A673 (cell line): ENCODE measurements around the gene GBE1. TPM values are rescaled to one million over a fixed set of nuclear protein-coding genes. Genes with fewer than 3 reads are reported as not detected.

Experiments
- BruUV-seq: library from RNA; stranded (reverse); fragments of 400-500 nt; replicated peaks from 2 replicates; lab custom pipeline; 2021; lab: Mats Ljungman, UMichigan
- CTCF ChIA-PET: fragments of 300-600 bp; sonication (Branson Sonifier 250); formaldehyde crosslinking; loops from one replicate; lab custom pipeline; 2022; ENCODE audit warnings: antibody characterized with exemption; lab: Charles Lee
- POLR2A ChIA-PET: fragments of 300-600 bp; sonication (Branson Sonifier 250); formaldehyde crosslinking; loops from one replicate; lab custom pipeline; 2022; ENCODE audit warnings: antibody characterized with exemption; ENCODE audit not compliant: low non-redundant PET; lab: Charles Lee
- DNase-seq: peaks from one replicate; pipeline ENCODE4 v3.0.0-alpha.2; 2015; ENCODE audit warnings: low spot score
- H3K27ac ChIP-seq: fragments of 200-600 bp; sonication (generic); 2 replicates; pipeline ENCODE4 v1.5.1; 2016; ENCODE audit warnings: mixed run types, low read depth, mild to moderate bottlenecking, mixed read lengths, antibody characterized with exemption, low read length; ENCODE audit not compliant: poor library complexity, severe bottlenecking
- H3K27me3 ChIP-seq: fragments of 200-600 bp; sonication (generic); replicated peaks from 2 replicates; pipeline ENCODE4 v1.6.1; 2017; ENCODE audit warnings: mixed run types, low read depth, mild to moderate bottlenecking, mixed read lengths, antibody characterized with exemption, low read length; ENCODE audit not compliant: insufficient read depth, poor library complexity
- H3K36me3 ChIP-seq: fragments of 200-600 bp; sonication (generic); 2 replicates; pipeline ENCODE4 v1.6.1; 2016; ENCODE audit warnings: mixed run types, mild to moderate bottlenecking, mixed read lengths, antibody characterized with exemption, low read length; ENCODE audit not compliant: insufficient read depth, poor library complexity, severe bottlenecking
- H3K4me1 ChIP-seq: fragments of 200-600 bp; sonication (generic); 2 replicates; pipeline ENCODE4 v1.6.1; 2017; ENCODE audit warnings: mixed run types, mild to moderate bottlenecking, mixed read lengths, antibody characterized with exemption, low read length; ENCODE audit not compliant: insufficient read depth, poor library complexity, severe bottlenecking
- H3K4me3 ChIP-seq: fragments of 200-600 bp; sonication (generic); 2 replicates; pipeline ENCODE4 v1.5.1; 2016; ENCODE audit warnings: low read depth, mixed run types, mild to moderate bottlenecking, mixed read lengths, low read length; ENCODE audit not compliant: poor library complexity, severe bottlenecking
- H3K9me3 ChIP-seq: fragments of 200-600 bp; sonication (generic); 2 replicates; pipeline ENCODE4 v1.6.1; 2016; ENCODE audit warnings: mixed run types, low read depth, mild to moderate bottlenecking, mixed read lengths, antibody characterized with exemption, low read length; ENCODE audit not compliant: poor library complexity, severe bottlenecking
- EZH2 ChIP-seq: fragments of 200-600 bp; sonication (generic); IDR thresholded peaks from 2 replicates; pipeline ENCODE4 v1.6.1; 2017; ENCODE audit warnings: borderline replicate concordance, low read depth, mild to moderate bottlenecking, mixed read lengths, antibody characterized with exemption, low read length; ENCODE audit not compliant: poor library complexity, severe bottlenecking
- intact Hi-C: fragments of 100-400 bp; cut with micrococcal nuclease; formaldehyde crosslinking; loops from one replicate; pipeline ENCODE4 v1.10.0; 2022; ENCODE audit not compliant: unreplicated experiment
- total RNA-seq: library from RNA; stranded (reverse); gene quantifications from 2 replicates; pipeline ENCODE4 v1.2.3, GENCODE V29; 2021
- TF ChIP-seq, protein P1 (sequence below): fragments of 300-800, 200-600 bp; sonication (generic); conservative IDR thresholded peaks from 2 replicates; pipeline ENCODE4 v1.5.1; 2017; ENCODE audit warnings: low read depth, mild to moderate bottlenecking, antibody characterized with exemption, low read length, moderate library complexity, mixed read lengths

GBE1 gene
- total RNA-seq, 1 experiment from 2014 or later: 8.2 TPM

DNA sequence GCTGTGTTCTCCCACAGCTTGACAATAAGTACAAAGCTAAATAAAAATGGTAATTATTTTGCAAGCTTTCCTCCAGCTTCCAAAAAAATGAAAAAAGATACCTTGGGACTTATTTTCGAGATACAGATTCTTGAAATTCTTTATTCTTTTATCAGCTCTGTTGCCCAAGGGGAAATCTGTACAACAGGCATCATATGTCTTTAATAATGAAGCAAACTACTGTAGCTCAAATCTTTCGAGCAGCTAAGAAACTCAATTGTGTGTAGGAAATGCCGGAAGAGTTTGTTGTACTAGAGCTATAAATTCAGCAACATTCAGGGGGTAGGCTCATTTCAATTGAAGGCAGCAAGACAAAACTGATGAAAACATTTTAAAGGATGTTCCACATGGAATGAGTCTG lies 297.7 kb downstream of the GBE1 start:
- no peaks in the 10 kb centered on the region for H3K9me3 ChIP-seq
- H3K4me1 ChIP-seq: no peaks in the 10 kb centered on the region
- POLR2A ChIA-PET: no interaction called here
- TF ChIP-seq, protein P1, sequence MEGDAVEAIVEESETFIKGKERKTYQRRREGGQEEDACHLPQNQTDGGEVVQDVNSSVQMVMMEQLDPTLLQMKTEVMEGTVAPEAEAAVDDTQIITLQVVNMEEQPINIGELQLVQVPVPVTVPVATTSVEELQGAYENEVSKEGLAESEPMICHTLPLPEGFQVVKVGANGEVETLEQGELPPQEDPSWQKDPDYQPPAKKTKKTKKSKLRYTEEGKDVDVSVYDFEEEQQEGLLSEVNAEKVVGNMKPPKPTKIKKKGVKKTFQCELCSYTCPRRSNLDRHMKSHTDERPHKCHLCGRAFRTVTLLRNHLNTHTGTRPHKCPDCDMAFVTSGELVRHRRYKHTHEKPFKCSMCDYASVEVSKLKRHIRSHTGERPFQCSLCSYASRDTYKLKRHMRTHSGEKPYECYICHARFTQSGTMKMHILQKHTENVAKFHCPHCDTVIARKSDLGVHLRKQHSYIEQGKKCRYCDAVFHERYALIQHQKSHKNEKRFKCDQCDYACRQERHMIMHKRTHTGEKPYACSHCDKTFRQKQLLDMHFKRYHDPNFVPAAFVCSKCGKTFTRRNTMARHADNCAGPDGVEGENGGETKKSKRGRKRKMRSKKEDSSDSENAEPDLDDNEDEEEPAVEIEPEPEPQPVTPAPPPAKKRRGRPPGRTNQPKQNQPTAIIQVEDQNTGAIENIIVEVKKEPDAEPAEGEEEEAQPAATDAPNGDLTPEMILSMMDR: no peak
- no peak for TF ChIP-seq EZH2
- H3K27ac ChIP-seq: no peak overlapping the region
- no peak for DNase-seq
- no peaks in the 10 kb centered on the region for H3K27me3 ChIP-seq
- CTCF ChIA-PET: no interaction called here
- intact Hi-C loops: no loop called here
- no peaks in the 10 kb centered on the region for H3K36me3 ChIP-seq
- H3K4me3 ChIP-seq: no peak overlapping the region
- BruUV-seq: no TSS peak

DNA sequence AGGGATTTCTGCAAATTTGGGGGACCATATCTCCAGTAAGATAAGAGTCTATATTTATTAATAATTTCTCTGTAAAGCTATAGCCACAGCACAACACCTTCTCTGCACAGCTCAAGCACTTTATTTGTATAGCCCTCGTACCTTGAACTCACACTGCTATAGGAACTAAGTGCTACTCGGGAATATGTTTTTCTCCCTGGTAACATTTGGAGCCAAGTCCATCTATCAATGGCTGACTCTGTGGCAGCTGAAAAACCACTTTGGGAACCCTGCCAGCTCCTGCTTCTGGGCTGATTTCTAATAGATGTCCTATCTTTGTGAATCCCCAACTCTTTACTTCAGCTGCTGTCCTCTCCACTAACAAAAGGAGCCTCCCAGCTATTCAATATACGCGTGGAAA lies 298.5 kb downstream of the GBE1 start:
- H3K9me3 ChIP-seq: no peaks in the 10 kb centered on the region
- ChIA-PET CTCF (no interaction called here), POLR2A (no interaction called here)
- H3K36me3 ChIP-seq: no peaks in the 10 kb centered on the region
- no peaks in the 10 kb centered on the region for H3K4me1 ChIP-seq
- no peak for DNase-seq
- intact Hi-C loops: no loop called here
- BruUV-seq: no TSS peak
- H3K27me3 ChIP-seq: no peaks in the 10 kb centered on the region
- no peak overlapping the region for H3K4me3 ChIP-seq
- TF ChIP-seq, protein P1: no peak
- TF ChIP-seq EZH2: no peak
- no peak overlapping the region for H3K27ac ChIP-seq

DNA sequence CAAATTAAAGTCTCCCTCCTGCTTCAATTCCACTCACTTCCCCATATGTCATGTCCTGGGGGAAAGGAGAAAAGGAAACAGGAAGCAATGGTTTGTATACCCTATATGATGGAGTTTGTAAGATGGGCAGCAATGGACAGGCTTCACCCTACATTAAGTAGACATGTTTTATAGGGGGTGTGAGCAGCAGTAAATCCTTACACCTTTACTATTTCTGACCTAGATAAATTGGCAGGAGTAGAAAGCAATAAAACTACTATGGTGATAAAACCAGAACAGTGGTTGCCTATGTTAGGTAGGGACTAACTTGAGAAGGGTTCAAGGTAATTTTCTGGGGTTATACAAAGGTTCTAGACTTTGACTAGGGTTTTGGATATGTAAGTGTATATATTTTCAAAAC lies 301.7 kb downstream of the GBE1 start:
- Histone ChIP-seq H3K27me3 (no peaks in the 10 kb centered on the region), H3K36me3 (no peaks in the 10 kb centered on the region), H3K9me3 (no peaks in the 10 kb centered on the region), H3K4me1 (no peaks in the 10 kb centered on the region), H3K4me3 (no peak overlapping the region), H3K27ac (no peak overlapping the region)
- ChIA-PET CTCF (no interaction called here), POLR2A (no interaction called here)
- no peak for TF ChIP-seq EZH2
- intact Hi-C loops: no loop called here
- BruUV-seq: no TSS peak
- DNase-seq: no peak

DNA sequence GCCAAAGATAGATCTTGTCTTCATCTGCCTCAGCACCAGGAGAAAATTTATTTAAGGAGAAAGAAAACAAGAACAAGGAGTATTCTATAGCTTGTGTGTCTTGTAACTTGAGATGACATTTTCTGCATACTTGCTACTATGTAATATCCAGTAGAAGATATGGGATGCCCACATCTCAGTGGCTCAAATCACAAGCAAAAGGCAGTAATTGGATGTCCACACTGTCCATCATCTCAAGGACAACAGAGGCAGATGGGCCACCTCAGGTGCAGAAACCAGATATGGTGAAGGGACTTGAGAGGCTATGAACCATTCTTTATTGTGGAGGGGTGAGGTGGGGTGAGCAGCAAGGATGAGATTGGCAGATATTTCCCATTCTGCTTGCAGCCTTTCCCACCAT lies 309.0 kb downstream of the GBE1 start:
- TF ChIP-seq EZH2: no peak
- TF ChIP-seq, protein P1: no peak
- Histone ChIP-seq H3K4me3 (no peak overlapping the region), H3K36me3 (no peaks in the 10 kb centered on the region), H3K27me3 (no peaks in the 10 kb centered on the region), H3K9me3 (no peaks in the 10 kb centered on the region), H3K27ac (no peak overlapping the region), H3K4me1 (no peaks in the 10 kb centered on the region)
- DNase-seq: no peak
- BruUV-seq: no TSS peak
- intact Hi-C loops: no loop called here
- ChIA-PET CTCF (no interaction called here), POLR2A (no interaction called here)
